Inflammatory macrophage (primary cell): ENCODE data around the gene RCOR2.

ENCODE experiments used
- DNase-seq, 2 donors: peaks; one replicate each; pipeline ENCODE4 v3.0.0-alpha.2; 2020 to 2022

RCOR2 gene

GRCh38 chr11:63907063-63907462, 9.9 kb downstream of the RCOR2 start:
- no peak for DNase-seq

GRCh38 chr11:63906585-63906984, 10.4 kb downstream of the RCOR2 start:
- DNase-seq, result peak in 1 of 2 donors; percentile 14

GRCh38 chr11:63906087-63906486, 10.9 kb downstream of the RCOR2 start:
- DNase-seq, result no peak

DNA sequence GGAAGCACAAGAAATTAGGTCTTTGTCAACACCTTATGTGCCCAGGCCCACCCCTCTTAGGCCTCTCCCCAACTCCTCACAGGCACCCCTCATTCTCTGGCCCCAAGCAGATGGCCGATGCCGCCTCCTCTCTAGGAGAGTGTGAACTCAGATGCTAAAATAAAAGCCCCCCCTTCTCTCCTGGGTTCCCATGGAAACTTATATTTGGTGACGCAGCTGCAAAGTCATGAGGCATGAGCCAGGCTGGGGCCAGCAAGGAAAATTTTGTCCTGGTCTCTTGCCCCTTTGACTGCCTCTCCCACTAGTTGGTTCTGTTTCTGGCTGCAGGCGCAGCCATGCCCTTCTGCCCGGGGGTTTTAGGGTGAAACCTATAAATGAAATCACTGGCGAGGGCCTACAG, 11.8 kb downstream of the RCOR2 start:
- DNase-seq, result no peak

GRCh38 chr11:63904743-63905142, 12.2 kb downstream of the RCOR2 start:
- DNase-seq, result no peak

DNA sequence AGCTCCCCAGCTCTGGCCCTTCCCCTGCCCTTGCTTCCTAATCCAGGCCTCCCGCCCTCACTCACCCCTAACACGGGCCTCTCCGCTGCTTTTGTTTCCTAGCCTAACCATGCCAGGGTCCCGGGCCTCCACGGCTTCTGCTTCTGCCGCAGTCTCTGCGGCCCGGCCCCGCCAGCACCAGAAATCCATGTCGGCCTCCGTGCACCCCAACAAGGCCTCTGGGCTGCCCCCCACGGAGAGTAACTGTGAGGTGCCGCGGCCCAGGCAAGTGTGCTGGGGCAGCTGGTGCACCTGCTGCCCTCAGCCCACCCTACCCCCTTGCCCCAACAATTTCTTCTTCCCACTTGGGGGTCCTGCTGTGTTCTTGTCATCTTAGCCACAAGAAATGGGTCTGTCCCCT, 13.1 kb downstream of the RCOR2 start:
- no peak for DNase-seq

GRCh38 chr11:63901660-63902059, 15.3 kb downstream of the RCOR2 start:
- peak in 1 of 2 donors; percentile 22 for DNase-seq

GRCh38 chr11:63897459-63898146, 19.4 kb downstream of the RCOR2 start:
- no peak for DNase-seq

GRCh38 chr11:63896071-63896470, 20.9 kb downstream of the RCOR2 start:
- DNase-seq, result no peak

- DNase-seq, result no peak
Measured at GRCh38 chr11:63893355-63893754, 23.6 kb downstream of the RCOR2 start.

- peak; percentile 41 to 57 for DNase-seq
Measured at GRCh38 chr11:63892228-63892627, 24.7 kb downstream of the RCOR2 start.

DNA sequence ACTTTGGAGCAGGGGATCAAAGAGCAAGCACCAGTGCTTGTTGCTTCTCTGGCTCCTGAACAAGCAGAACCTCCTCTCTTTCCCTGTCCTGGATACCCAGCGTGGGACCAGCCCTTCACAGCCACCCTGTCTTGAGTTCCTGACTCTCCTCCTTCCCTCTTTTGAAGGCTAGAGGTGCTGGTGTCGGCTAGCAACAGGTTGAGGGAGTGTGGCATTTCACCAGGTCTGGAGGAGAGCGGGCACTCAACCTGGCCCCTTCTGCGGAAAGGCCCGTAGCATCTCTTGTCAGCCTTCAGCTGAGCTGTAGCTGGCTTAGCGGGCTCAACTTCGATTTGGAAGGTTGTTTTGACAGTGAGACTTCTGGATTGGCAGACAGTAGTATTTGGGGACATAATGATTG, 26.6 kb downstream of the RCOR2 start:
- DNase-seq, result no peak

GRCh38 chr11:63889344-63889743, 27.6 kb downstream of the RCOR2 start:
- no peak for DNase-seq

GRCh38 chr11:63888170-63889086, 28.5 kb downstream of the RCOR2 start:
- DNase-seq, result peak; percentile 70 to 88

GRCh38 chr11:63887386-63887999, 29.5 kb downstream of the RCOR2 start:
- peak; percentile 27 to 29 for DNase-seq

GRCh38 chr11:63884196-63884932, 32.6 kb downstream of the RCOR2 start:
- DNase-seq, result no peak

DNA sequence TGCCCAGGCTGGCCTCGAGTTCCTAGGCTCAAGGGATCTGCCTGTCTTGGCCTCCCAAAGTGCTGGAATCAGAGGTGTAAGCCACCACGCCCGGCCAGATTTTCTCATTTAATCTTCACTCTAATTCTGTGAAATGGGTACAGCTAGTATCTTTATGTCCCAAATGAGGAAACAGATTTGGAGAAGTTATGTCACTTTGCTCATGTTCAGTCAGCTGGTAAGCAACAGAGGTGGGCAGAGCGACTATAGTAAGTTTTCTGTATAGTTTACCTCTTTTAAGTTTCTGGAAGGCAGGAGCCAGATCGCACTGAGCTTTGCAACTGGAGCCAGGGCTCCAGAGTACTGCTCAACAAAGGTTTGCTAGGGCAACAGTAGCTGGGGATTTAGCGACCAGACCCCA, 33.2 kb downstream of the RCOR2 start:
- DNase-seq, result peak; percentile 37 to 73

DNA sequence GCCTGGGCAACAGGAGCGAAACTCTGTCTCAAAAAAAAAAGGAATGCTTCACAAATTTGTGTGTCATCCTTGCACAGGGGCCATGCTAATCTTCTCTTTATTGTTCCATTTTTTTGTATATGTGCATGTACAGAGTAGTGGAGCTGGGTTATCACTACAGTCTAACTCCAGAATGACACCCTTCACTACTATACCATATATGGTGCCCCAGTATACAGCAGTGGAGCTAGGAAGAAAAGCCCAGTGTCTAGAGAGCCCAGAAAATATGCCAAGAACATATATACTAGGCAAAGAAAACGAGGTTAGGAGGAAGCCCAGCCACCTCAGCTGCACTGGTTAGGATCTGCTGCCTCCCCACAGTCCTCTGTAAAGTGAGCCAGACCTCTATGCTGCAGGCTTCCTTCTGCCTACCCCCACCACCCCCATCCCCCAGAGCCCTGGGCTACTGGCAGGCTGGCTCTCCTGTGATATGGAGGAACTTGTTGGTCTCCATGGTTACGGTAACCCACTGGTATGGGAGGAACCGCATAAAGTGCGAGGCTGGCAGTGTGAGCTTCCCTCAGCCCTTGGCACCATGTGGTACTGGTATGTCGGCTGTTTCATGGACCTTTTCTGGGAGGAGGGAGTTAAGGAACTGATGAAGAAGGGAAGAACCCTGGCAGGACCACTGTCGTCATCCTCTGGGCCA, 34.3 kb downstream of the RCOR2 start:
- DNase-seq, result peak; percentile 92 to 96

- no peak for DNase-seq
Measured at GRCh38 chr11:63880403-63880790, 36.6 kb downstream of the RCOR2 start.

- no peak for DNase-seq
Measured at GRCh38 chr11:63879598-63880402, 37.2 kb downstream of the RCOR2 start.

DNA sequence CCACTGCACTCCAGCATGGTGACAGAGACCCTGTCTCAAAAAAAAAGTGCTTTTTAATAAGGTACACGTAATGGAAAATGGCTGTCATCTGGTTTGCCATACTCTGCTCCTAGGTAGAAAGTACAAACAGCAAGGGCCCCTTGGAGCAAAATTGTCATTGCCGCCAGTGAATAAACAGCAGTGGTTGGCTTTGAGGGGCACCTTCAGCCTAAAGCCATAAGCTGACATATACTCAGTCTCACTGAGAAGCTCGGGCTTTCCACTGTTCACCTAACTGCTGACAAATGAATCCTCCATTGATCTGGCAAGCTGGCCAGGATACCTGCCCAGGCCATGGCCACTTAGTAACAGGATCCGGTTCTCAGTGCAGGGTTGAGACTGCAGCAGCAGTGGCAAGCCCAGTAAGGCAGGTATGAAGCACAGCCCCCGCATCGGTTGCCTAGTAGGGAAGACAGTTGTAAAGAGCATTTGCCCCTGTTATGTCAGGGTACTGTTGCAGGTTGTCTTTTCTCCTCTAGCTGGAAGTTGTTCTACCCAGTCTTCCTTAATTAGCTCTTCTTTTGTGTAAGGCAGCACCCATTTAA, 39.2 kb downstream of the RCOR2 start:
- no peak for DNase-seq
